Neuronal stem cell (in vitro differentiated cells): Measurements from ENCODE around the gene AMN.

Source experiments
- DNase-seq: peaks from one replicate; pipeline ENCODE4 v3.0.0-alpha.2; 2013; ENCODE audit warnings: low spot score
- H2AFZ ChIP-seq: one replicate; pipeline ENCODE4 v1.6.1; 2013; ENCODE audit warnings: mild to moderate bottlenecking, low read length, inconsistent platforms
- H2AK5ac ChIP-seq: 2 replicates; pipeline ENCODE4 v1.6.1; 2013; ENCODE audit warnings: low read depth, mild to moderate bottlenecking, inconsistent platforms, low read length, moderate library complexity, mixed read lengths
- H2BK120ac ChIP-seq: 2 replicates; pipeline ENCODE4 v1.6.1; 2013; ENCODE audit warnings: low read depth, mild to moderate bottlenecking, inconsistent platforms, low read length, moderate library complexity, mixed read lengths
- H2BK12ac ChIP-seq: one replicate; pipeline ENCODE4 v1.6.1; 2013; ENCODE audit warnings: low read length, inconsistent platforms
- H2BK15ac ChIP-seq: 2 replicates; pipeline ENCODE4 v1.6.1; 2013; ENCODE audit warnings: mild to moderate bottlenecking, low read length, inconsistent platforms, mixed read lengths
- H2BK5ac ChIP-seq: one replicate; pipeline ENCODE4 v1.6.1; 2013; ENCODE audit warnings: inconsistent platforms, mild to moderate bottlenecking, low read length, moderate library complexity
- H3K14ac ChIP-seq: one replicate; pipeline ENCODE4 v1.6.1; 2013; ENCODE audit warnings: low read length, inconsistent platforms
- H3K18ac ChIP-seq: 2 replicates; pipeline ENCODE4 v1.6.1; 2013; ENCODE audit warnings: low read length, inconsistent platforms
- H3K23ac ChIP-seq: 2 replicates; pipeline ENCODE4 v1.6.1; 2013; ENCODE audit warnings: low read depth, mild to moderate bottlenecking, mixed read lengths, low read length, inconsistent platforms; ENCODE audit not compliant: poor library complexity
- H3K27ac ChIP-seq: replicated peaks from 3 replicates; pipeline ENCODE4 v1.5.1; 2013; ENCODE audit warnings: low read length, inconsistent platforms
- H3K27me3 ChIP-seq, 3 experiments: 2 replicates each; pipeline ENCODE4 v1.6.1; 2013; ENCODE audit warnings: low read length in 3 of 3, mild to moderate bottlenecking in 2 of 3, inconsistent platforms in 1 of 3, low read depth in 1 of 3, mixed read lengths in 1 of 3, moderate library complexity in 1 of 3; ENCODE audit not compliant: control insufficient read depth in 3 of 3, insufficient read depth in 3 of 3
- H3K36me3 ChIP-seq, 2 donors: replicated peaks in 1 of 2; 2 replicates each; pipeline ENCODE4 v1.6.1; 2013; ENCODE audit warnings: low read length in 2 of 2; ENCODE audit not compliant: control insufficient read depth in 2 of 2, insufficient read depth in 2 of 2
- H3K4ac ChIP-seq: 2 replicates; pipeline ENCODE4 v1.6.1; 2013; ENCODE audit warnings: inconsistent platforms, mild to moderate bottlenecking, low read length, moderate library complexity
- H3K4me1 ChIP-seq, 2 donors: 1 replicate in 1 of 2; 2 replicates in 1 of 2; pipeline ENCODE4 v1.6.1; 2013; ENCODE audit warnings: low read length in 2 of 2, low read depth in 1 of 2; ENCODE audit not compliant: control insufficient read depth in 2 of 2, insufficient read depth in 1 of 2
- H3K4me2 ChIP-seq: one replicate; pipeline ENCODE4 v1.6.1; 2013; ENCODE audit warnings: mild to moderate bottlenecking, low read length, inconsistent platforms; ENCODE audit not compliant: insufficient read depth, poor library complexity, severe bottlenecking
- H3K4me3 ChIP-seq, 2 donors: 2 replicates each; pipeline ENCODE4 v1.5.1; 2013; ENCODE audit warnings: low read length in 2 of 2, mild to moderate bottlenecking in 2 of 2, inconsistent platforms in 1 of 2, moderate library complexity in 1 of 2
- H3K79me1 ChIP-seq: one replicate; pipeline ENCODE4 v1.6.1; 2013; ENCODE audit warnings: low read depth, mild to moderate bottlenecking, inconsistent platforms, low read length, moderate library complexity
- H3K9ac ChIP-seq: one replicate; pipeline ENCODE4 v1.6.1; 2013; ENCODE audit warnings: mild to moderate bottlenecking, low read depth, low read length, inconsistent platforms; ENCODE audit not compliant: poor library complexity
- H3K9me3 ChIP-seq, 2 donors: replicated peaks in 1 of 2; 2 replicates each; pipeline versions ENCODE3 to v1.6.1; 2013; ENCODE audit warnings: low read length in 2 of 2, mild to moderate bottlenecking in 2 of 2, inconsistent platforms in 1 of 2, low read depth in 1 of 2, mixed read lengths in 1 of 2, moderate library complexity in 1 of 2; ENCODE audit not compliant: control insufficient read depth in 2 of 2, insufficient read depth in 1 of 2
- H4K8ac ChIP-seq: one replicate; pipeline ENCODE4 v1.6.1; 2013; ENCODE audit warnings: low read depth, mild to moderate bottlenecking, inconsistent platforms, low read length, moderate library complexity
- H4K91ac ChIP-seq: one replicate; pipeline ENCODE4 v1.6.1; 2013; ENCODE audit warnings: low read length, low read depth, mild to moderate bottlenecking, inconsistent platforms; ENCODE audit not compliant: poor library complexity
- WGBS, 2 donors: extraction: QIAGEN DNeasy Blood & Tissue Kit; methylation state at CpG; one replicate each; pipeline ENCODE4 v1.1.7; 2013; ENCODE audit warnings: missing lambda C conversion rate in 2 of 2, mixed read lengths in 1 of 2; ENCODE audit not compliant: insufficient read length in 2 of 2, insufficient replicate concordance in 1 of 2; ENCODE audit errors: extremely low coverage in 2 of 2; 5-methylcytosine and 5-hydroxymethylcytosine counted together

The AMN gene

GRCh38 chr14:102980409-102980810 lies 57.9 kb downstream of the AMN start:
- H3K27me3 ChIP-seq, result no peaks in the 10 kb centered on the region
- no peaks in the 10 kb centered on the region for H3K9me3 ChIP-seq
- H3K9ac ChIP-seq, result no peak overlapping the region
- no peak overlapping the region for H2AK5ac ChIP-seq
- H3K79me1 ChIP-seq, result peaks cover 2% of the 10 kb centered on the region
- no peak overlapping the region for H3K4me3 ChIP-seq
- H3K18ac ChIP-seq, result no peak overlapping the region
- no peak overlapping the region for H2BK12ac ChIP-seq
- H2BK5ac ChIP-seq, result no peak overlapping the region
- no peak overlapping the region for H2BK120ac ChIP-seq
- H3K4ac ChIP-seq, result no peak overlapping the region
- peaks cover 0 to 5% of the 10 kb centered on the region in 2 donors for H3K4me1 ChIP-seq
- peaks cover 26 to 95% of the 10 kb centered on the region in 2 donors for H3K36me3 ChIP-seq
- H3K23ac ChIP-seq, result no peak overlapping the region
- WGBS, 2 donors, result no CpG with 5 or more reads among the region's 8 CpGs
- no peak for DNase-seq
- no peak overlapping the region for H3K4me2 ChIP-seq
- no peak overlapping the region for H3K27ac ChIP-seq
- no peak overlapping the region for H2BK15ac ChIP-seq
- no peak overlapping the region for H3K14ac ChIP-seq
- H2AFZ ChIP-seq, result no peak overlapping the region
- no peak overlapping the region for H4K91ac ChIP-seq
- H4K8ac ChIP-seq, result no peak overlapping the region
